Activated CD4-positive, CD25-positive, alpha-beta regulatory T cell treated with anti-CD3 and anti-CD28 coated beads, Interleukin-2, amount 50 U/mL, for 24 hours (primary cell): ENCODE measurements around the gene TMEM9.
A peak's percentile ranks its signal among the peaks of the same experiment; 100 is the strongest.

ENCODE experiments used
- ATAC-seq, 2 donors: fragments of 150-1000 bp; cut with Tn5 transposase; one replicate each; pipeline ENCODE4 v1.10.0; 2021; ENCODE audit warnings: mild to moderate bottlenecking in 1 of 2, moderate library complexity in 1 of 2

TMEM9 gene

DNA sequence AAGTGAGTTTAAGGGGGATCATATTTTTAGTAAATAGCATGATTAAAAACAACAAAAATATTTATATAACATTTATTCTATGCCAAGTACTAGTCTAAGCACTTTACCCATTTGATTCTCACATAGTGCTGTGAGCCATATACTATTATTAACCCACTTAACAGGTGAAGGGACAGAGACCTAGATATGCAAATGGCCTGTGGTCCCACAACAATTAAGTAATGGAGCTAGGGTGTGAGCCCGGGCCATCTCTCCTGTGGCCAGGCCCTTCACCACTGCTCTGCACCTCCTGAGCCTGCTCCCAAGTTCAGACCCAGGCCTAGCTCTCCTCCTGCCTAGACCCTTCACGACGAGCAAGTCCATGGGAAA, 27.8 kb downstream of the TMEM9 start:
- ATAC-seq, result no peak

DNA sequence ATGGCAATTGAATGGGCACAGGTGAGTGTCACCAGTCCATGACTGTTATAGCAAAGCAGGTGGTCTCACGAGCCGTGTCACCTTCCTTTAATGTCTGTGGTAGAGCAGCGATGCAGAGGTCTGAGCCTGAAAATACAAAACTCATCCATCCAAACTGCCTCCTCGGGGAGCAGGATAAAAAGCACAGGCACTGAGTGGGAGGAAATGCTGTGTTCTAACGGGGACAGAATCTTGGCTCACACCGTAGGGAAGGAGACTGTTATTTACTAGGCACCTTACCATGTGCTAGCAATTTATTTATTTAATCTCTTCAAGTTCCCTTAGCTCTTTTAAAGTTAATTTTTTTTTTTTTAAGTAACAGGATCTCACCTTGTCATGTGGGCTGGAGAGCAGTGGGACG, 28.5 kb downstream of the TMEM9 start:
- ATAC-seq, result no peak

DNA sequence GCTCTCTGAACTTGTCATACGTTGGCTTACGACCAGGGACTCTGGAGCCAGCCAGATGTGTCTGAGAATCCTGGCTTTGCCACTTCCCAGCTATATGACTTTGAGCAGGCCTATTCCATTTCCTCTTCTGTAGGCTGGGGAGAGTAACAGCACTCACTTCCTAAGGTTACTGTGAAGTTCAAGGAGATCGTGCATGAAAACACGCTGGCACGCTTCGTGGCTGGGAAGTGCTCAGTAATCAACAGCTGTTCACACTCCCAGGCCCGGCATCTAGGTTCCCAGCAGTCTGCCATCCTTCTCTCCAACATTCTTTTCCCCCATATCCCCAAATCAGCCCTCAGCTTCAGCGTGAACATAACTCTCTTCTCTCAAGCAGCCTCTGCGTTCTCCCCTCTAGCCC, 29.3 kb downstream of the TMEM9 start:
- no peak for ATAC-seq

DNA sequence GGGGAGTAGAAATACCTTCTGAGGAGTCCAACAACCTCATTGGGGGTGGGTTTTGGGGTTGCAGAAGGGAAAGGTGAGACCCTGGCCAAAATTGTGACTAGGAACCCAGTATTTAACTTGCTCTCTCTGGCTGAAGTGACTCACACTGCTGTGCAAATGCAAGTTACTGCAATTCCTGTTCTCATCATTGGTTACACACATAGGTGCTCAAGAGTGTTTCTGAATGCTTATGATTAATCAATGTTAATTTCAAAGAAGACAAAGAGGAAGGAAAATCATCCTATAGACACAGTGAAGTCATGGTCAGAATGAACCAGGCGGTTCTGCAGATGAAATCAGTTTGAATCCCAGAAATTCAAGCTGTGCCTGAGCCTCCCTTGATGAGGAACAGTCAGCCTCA, 30.4 kb downstream of the TMEM9 start:
- ATAC-seq, result no peak

DNA sequence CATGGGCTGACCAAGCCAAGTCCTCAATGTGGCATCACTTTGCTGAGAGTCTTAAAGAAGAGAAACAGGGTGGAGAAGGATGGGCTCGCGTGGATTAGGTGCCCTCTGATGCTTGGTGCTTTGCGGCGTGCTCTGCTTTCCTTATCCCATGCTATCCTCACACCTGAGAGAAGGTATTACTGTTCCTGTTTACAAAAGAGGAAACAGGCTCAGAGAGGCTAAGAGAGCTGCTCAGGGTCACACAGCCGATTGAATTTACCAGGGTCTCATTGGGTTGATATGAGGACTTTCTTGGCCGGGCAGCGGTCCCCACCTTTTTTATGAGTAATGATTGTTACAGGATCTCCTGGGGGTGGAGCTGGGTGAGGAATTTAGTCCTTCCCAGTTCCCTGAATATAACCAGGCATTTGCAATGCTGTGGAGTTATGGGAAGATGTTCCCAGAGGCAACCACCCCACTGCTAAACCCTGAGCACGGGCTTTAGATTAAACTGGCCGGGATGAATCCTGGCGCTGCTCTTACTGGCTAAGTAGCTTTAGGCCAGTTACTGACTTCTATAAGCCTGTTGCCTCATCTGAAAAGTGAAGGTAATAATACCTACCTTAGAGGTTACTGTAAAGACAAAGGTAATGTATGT, 31.8 kb downstream of the TMEM9 start:
- ATAC-seq, result no peak

DNA sequence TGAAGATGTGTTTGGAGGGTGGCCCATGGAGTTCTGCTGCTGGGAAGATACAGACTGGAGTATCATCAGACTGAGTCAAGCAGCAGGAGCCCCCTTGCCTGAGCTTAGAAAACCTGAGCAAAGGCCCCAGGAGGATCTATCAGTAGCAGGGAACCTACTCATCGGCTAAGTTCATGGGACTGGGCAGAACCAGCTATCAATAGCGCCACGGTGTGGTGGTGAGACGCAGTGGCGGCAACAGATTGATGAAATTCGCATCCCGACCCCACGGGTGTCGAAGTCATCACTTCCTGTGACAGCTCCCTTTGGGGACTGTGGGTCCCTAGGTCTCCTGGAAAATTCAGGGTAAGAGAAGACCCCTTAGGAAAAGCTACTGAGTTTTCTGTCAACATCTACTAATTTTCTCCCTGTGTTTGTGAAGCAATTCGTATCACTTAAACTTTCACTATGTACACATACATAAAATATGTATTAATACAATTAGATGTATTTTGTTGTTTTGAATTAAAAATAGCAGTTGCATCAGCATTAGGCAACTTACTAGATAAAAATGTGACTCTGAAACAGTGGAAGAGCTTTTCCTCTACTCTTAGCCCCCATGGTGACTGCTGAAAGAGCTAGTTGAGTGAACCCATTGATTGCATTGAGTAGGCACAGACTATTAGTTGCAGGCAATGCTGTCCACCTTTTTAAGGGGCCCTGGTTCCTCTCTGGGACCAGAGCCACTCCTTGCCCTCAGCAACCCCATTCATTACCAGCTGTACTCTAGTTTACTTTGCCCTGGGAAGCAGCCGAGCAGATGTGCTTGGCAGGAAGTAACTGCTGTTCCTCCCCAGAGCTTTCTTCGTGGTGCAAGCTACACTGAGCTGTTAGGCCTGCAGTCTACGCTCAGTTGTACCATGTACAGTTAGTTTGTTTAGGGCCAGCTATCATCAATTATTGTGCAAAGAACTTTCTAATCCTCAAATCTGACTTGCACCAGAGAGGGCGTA, 34.8 kb downstream of the TMEM9 start:
- no peak for ATAC-seq

DNA sequence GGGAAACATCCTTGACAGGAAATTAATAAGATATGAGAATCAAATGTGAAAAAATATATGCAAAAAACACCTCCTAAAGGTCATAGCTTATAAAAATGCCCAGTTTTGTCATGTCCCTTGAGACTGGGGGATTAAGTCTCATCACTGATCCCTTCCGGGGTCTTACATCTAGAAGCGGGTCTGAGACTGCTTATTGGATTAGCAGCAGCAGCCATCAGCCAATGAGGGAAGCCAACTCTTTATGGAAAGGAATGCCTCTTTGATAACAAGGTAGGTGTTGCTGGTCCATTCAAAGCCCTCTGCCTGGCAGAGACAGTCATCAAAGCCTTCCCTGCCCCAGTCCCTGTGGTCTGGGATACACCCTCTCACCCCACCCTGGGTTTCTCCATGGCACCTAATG, 38.2 kb downstream of the TMEM9 start:
- no peak for ATAC-seq

DNA sequence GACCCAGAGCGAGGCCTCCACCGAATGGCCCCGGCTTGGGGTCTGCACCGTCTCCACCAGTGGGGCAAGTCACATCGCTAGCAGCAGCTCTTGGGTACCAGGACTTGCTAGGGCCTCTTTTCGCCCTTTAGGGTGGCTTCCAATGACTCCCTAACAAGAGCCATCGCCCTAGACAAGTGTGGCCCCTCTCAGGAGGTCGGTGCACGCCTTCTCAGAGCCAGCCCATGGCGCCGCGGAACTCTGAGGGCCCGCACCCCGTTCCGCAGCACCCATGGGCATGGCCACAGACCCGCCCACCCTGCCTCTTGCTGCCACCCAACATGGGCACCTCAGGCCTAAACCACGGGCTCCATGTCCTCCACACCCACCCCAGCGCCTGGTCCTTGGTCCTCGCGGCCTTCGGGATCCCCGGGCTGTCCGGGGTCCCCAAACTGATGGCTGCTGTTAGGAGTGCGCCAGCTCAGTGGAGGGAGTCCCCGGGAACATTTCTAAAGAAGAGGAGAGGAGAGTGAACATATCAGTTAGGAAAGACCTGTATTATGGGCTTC, 38.8 kb downstream of the TMEM9 start:
- ATAC-seq, result no peak

DNA sequence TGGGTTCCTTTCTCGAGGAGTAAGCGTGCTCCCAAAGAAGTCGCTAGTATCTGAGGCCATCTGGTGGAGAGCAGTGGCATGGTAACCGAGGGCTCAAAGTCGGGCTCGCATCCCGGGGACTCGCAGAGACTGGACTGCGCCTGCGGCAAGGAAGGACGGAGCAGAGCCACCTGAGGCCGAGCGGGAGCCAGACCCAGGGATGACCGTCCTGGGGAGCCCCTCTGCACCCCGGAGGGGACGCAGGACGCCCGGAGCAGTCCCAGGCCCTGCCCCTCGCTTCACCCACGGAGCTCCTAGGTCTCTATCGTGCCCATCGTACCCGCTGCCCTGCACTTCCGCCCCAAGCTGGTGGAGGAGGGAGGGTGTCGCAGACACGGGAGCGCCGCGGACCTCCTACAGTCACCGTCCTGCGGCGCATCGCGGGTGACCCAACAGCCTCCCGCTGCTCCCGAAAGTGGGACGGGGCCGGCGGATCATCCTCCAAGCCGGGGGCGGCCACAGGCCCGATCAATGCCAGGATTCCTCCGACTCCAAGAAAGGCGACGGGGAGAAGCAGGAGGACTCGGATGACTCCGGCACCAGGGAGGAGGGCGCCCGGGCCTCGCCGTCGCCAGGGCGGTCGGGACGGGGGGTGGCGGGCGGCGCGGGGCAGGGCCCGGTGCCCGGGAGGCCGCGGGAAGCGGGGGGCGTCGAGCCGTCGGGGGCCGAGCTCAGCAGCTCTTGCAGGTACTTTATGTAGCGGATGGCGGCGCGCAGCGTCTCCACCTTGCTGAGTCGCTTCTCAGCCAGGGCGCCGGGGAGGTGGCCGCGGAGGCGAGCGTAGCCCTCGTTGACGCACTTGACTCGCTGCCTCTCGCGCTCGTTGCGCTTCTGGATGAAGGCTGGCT, 39.8 kb downstream of the TMEM9 start:
- ATAC-seq, result peak; percentile 86 to 89

DNA sequence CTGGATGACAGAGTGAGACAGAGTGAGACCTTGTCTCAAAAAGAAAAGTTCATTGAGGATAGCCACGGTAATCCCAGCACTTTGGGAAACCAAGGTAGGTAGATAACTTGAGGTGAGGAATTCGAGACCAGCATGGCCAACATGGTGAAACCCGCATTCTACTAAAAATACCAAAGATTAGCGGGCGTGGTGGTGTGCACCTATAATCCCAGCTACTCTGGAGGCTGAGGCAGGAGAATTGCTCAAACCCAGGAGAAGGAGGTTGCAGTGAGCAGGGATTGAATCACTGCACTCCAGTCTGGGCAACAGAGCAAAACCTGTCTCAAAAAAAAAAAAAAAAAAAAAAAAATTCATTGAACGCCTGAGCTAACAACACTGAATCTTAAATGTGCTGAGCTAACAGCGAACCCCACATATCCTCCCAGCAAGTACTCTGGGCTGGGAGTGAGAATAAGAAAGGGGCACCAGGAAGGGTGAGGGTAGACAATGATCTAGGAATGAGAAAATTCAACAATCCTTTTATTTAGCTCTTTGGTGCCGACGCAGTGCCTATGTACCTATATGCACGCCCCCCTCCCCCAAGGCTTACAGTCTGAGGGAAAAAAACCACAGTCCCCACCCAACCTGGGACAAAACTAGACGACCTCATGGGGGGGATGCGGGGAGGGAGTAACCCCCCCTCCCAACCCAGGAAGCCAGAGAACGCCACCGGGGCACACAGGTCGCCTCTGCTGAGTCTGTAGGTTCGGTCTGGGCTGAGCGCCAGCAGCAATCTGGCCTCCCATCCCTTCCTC, 40.6 kb downstream of the TMEM9 start:
- ATAC-seq, result no peak

DNA sequence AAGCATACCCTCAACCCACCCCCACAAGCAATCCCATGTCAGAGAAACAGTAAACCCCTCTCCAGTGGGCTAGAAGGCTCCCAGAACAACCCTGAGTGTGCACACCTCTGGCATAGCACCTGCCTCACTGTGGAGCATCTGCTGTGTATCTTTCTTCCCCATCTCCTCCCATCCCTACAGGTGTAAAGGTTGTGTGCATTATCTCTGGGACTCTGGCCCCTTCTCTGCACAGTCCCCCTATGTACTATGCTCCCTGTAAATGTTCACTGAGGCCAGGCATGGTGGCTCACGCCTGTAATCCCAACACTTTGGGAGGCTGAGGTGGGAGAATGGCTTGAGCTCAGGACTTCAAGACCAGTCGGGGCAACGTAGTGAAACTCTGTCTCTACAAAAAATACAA, 41.3 kb downstream of the TMEM9 start:
- ATAC-seq, result no peak

DNA sequence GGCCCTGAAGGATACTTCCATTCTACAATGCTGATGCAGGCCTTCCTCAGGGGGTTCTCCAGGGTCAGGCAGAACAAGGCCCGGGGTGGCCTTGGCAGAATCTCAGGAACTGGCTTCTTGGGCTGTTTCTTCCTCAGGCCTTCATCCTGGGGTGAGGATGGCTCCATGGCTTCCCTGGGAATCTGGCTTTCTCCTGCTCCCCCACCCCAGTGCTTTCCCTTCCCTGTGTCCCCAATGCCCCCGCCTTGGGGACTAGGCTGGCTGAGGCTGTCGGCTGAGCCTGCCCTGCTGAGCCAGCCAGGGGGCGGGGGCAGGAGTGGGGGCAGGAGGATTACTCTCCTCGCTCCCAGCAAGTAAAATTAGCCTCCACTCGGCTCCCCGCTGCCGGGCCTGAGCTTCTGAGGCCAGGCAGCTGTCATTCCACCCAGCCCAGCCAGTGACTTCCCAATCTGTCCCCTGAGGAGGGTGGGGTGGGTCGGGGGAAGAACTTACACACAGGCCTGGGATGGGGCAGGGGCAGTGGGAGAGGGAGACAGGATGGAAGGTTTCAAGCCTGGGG, 42.0 kb downstream of the TMEM9 start, which contains the start of gene CACNA1S:
Gene CACNA1S (minus strand): TSS at position 254 of the 559 bp plus-strand sequence. CDS start 87 bp downstream, at position 167.
- no peak for ATAC-seq

DNA sequence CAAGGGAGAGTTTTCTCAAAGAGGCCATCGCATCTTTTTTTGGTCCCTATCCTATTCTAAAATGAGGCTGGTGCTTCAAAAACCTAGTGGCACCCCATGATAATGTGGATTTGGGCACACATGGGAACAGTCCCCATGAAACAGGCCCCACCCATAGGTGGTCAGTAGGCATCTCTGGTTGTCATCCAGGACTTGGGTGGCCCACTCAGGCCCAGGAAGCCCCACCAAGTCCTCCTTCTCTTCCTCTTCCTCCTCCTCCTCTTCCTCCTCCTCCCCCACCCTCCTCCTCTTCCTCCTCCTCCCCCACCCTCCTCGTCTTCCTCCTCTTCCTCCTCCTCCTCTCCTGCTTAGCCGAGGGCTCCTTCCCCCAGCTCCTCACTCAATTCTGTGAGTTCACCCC, 42.6 kb downstream of the TMEM9 start:
- ATAC-seq, result no peak

DNA sequence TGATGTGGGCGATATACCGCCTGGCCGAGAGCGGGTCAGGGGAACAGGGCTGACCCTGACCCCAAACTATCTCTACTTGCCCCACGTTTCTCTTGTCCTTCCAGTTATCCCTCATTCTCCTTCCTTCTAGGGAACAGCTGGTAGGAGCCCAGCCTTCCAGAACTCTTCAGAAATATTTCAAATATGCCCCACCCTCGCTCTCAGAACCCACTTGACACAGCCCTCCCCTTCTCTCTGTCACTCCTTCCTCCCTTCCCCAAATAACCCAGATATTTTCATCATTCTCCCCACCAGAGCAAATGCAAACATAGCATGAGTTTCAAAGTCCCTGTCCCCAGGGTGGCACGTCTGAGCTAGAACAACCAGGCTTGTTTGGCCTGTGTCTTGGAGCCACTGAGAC, 43.1 kb downstream of the TMEM9 start:
- ATAC-seq, result no peak

DNA sequence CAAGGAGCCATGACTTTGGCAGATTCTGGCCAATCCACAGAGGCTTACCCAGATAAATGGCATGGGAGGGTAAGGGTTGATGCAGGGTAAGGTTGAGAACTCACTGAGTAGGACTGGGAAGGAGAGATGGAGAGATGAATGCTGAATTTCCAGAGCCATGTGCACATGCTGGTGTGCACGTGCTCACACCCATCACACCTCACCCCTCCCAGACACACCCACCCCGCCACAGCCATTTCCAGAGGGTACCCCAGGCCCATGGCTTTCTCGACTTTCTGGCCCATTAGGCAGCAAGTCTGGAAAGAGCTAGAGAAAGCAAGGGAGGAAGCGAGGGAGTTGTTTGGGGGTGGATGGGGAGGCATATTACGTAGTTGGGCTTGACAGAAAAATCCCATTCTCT, 43.7 kb downstream of the TMEM9 start:
- ATAC-seq, result no peak

DNA sequence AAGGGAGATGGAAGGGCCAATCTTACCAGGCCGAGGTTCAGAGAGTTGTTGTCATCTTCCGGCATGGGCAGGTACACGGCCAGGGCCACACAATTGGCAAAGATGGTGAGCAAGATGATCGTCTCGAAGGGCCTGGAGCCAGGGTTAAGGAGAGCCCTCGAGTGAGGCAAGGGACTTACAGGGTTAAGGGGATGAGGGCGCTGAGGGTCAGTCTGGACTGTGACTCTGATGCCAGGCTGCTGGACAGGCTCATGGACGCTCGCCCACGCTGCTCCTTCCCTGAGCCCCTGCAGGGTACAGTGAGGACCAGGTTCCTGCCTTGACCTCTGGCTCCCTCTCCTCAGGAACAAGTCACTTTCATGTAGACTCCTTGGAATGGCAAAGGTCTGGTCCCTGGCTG, 44.1 kb downstream of the TMEM9 start:
- ATAC-seq, result no peak

DNA sequence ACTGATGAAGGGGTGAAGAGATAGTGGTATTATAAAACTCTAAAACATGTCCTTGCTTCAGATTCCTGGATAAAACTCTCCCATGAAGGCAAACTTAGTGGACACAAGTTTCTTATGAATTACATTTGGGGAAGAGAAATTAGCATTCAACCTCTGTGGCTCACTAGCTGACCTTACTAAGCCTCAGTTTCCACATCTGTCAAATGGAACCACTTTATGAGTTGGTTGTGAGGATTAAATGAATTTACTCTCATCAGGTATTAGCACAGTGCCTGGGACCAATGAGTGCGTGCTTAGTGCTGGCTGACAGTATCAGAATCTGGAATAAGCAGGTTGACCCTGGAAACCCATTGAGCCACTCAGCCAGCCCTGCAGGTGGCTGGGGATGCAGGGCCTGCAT, 44.6 kb downstream of the TMEM9 start:
- no peak for ATAC-seq

DNA sequence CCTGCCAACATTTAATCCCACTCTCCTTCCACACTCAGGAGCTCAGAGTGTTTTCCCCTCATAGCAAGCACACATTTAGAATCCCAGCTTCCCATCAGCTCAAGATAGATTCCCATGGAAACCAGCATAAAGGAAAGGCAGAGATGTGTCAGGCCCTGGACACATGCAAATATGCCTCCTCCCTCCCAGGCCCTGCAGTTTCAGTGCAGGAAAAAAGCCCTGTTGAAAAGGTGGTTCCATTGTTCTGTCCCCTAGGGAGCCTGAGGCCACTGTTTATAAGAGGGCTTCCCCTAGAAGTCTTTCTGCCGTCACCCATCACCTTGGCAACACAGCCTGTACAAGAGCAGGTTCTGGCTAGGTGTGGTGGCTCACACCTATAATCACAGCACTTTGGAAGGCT, 45.7 kb downstream of the TMEM9 start:
- no peak for ATAC-seq

DNA sequence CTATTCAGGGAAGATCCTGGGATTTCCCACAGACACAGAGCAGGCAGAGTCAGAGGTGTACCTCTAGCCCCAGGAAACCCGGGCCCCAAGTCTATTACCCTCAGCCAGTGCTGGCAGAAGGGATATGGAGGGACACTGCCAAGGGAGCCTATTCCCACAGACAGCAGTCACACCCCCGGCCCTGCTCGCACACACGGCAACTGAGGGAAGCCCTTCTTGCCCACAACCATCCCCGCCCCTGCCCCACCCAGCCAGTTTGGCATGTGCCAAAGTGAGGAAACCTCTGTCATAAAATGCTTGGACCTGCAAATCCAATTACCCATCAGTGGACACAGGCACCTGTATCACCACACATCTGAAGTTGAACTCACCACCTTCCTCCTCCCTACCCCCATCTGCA, 48.6 kb downstream of the TMEM9 start:
- no peak for ATAC-seq

DNA sequence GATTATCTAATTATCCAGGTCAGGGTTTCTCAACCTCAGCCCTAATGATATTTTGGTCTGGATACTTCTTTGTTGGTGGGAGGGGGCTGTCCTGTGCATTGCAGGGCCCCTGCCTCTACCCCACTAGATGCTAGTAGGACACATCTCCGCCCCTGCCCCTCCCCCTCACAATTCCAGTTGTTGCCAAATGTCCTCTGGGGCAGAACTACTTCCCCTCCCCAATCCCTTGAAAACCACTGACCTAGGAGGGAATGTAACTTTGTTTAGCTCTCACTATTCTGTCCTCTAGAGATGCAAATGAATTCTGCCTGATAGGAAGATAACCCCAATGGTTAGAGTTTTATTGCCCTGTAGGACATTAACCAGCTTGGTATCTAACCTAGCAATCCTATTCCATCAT, 50.1 kb downstream of the TMEM9 start:
- no peak for ATAC-seq

DNA sequence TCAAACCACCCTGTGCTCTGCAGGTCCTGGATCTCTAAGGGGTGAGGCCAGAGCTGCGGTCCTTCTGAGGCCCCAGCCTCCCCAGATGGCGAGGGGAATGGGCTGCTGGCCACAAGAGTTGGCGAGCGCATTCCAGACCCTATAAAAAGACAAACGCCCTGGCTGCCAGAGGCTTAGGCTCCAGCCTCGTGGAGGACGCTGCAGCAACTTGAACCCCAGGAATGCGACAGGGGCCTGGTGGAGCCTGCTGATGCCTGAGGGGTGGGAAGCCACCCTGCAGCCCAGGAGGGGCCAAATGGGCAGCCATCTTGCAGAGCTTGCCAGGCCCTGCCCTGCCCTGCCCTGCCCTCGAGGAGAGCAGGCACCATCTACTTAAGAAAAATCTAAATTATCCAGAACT, 50.6 kb downstream of the TMEM9 start:
- ATAC-seq, result no peak
